Esophagus muscularis mucosa (tissue), 3 donors: ENCODE results near the gene SCGB3A1.

Source experiments
- CTCF ChIP-seq, 3 experiments: fragments of 200-600 bp in 2 of 3; fragments of 450-650 bp in 1 of 3; sonication (generic) in 2 of 3; IDR thresholded peaks; one replicate each; pipeline ENCODE4 v1.5.1; 2017 to 2019; ENCODE audit warnings: antibody characterized with exemption in 3 of 3, mild to moderate bottlenecking in 2 of 3, moderate library complexity in 1 of 3
- POLR2A ChIP-seq: fragments of 450-650 bp; IDR thresholded peaks from one replicate; pipeline ENCODE4 v1.6.1; 2017; ENCODE audit warnings: antibody characterized with exemption, moderate library complexity, mild to moderate bottlenecking, low read depth

GRCh38 chr5:180630426-180630825 is 39.1 kb upstream of the SCGB3A1 start:
- TF ChIP-seq CTCF (IDR thresholded peaks at IDR 0.05), result no peak
- TF ChIP-seq POLR2A, result no peak
